HepG2 (cell line): ENCODE measurements around the gene SERPINA3. TPM values are rescaled to one million over a fixed set of nuclear protein-coding genes. Genes with fewer than 3 reads are reported as not detected.

Experiments used
- DR1 ChIP-seq: sonication (generic); formaldehyde crosslinking; IDR thresholded peaks from 2 replicates; pipeline ENCODE4 v1.8.0; 2021; ENCODE audit warnings: mild to moderate bottlenecking, missing genetic modification reagents, inconsistent platforms
- EP300 ChIP-seq, 3 experiments: sonication (generic) in 1 of 3; formaldehyde crosslinking in 1 of 3; IDR thresholded peaks; 2 replicates each; pipeline versions ENCODE4 v1.5.1 to v1.6.1; 2011 to 2020; ENCODE audit warnings: low read depth in 2 of 3, low read length in 2 of 3, borderline replicate concordance in 1 of 3, improper control_type of control experiment in 1 of 3, mild to moderate bottlenecking in 1 of 3, missing genetic modification reagents in 1 of 3, moderate library complexity in 1 of 3
- GATAD1 ChIP-seq: IDR thresholded peaks from 2 replicates; pipeline ENCODE4 v1.6.1; 2016; ENCODE audit warnings: missing genetic modification reagents, missing compliant biosample characterization
- KDM3A ChIP-seq: IDR thresholded peaks from 2 replicates; pipeline ENCODE4 v1.6.1; 2018; ENCODE audit warnings: low read depth, missing compliant biosample characterization
- MIER3 ChIP-seq: IDR thresholded peaks from 2 replicates; pipeline ENCODE4 v1.6.1; 2016; ENCODE audit warnings: missing compliant biosample characterization, borderline replicate concordance
- MTERF4 ChIP-seq: sonication (generic); formaldehyde crosslinking; IDR thresholded peaks from 2 replicates; pipeline ENCODE4 v1.8.0; 2023; ENCODE audit warnings: mild to moderate bottlenecking, missing genetic modification reagents
- POLR2AphosphoS5 ChIP-seq: IDR thresholded peaks from 2 replicates; pipeline ENCODE4 v1.6.1; 2012; ENCODE audit warnings: low read depth, low read length
- STAT5B ChIP-seq: sonication (generic); formaldehyde crosslinking; IDR thresholded peaks from 2 replicates; pipeline ENCODE4 v1.4.0; 2020; ENCODE audit warnings: missing genetic modification reagents
- TEAD2 ChIP-seq: sonication (generic); formaldehyde crosslinking; IDR thresholded peaks from 2 replicates; pipeline ENCODE4 v1.9.0; 2021; ENCODE audit warnings: missing genetic modification reagents
- TFDP2 ChIP-seq: sonication (generic); formaldehyde crosslinking; IDR thresholded peaks from 2 replicates; pipeline ENCODE4 v1.4.0; 2020; ENCODE audit warnings: missing genetic modification reagents
- TOE1 ChIP-seq: sonication (generic); formaldehyde crosslinking; IDR thresholded peaks from 2 replicates; pipeline ENCODE4 v1.4.0; 2020; ENCODE audit warnings: mild to moderate bottlenecking, missing genetic modification reagents
- WIZ ChIP-seq: sonication (generic); formaldehyde crosslinking; IDR thresholded peaks from 2 replicates; pipeline ENCODE4 v1.5.1; 2020; ENCODE audit warnings: mild to moderate bottlenecking, missing genetic modification reagents
- ZFP82 ChIP-seq: sonication (generic); formaldehyde crosslinking; IDR thresholded peaks from 2 replicates; pipeline ENCODE4 v1.5.1; 2020; ENCODE audit warnings: mild to moderate bottlenecking, missing genetic modification reagents, borderline replicate concordance
- ZHX1 ChIP-seq: sonication (generic); formaldehyde crosslinking; IDR thresholded peaks from 2 replicates; pipeline ENCODE4 v1.8.1; 2022; ENCODE audit warnings: low read depth, mild to moderate bottlenecking, missing genetic modification reagents
- ZNF142 ChIP-seq: sonication (generic); formaldehyde crosslinking; IDR thresholded peaks from 2 replicates; pipeline ENCODE4 v1.4.0; 2020; ENCODE audit warnings: missing genetic modification reagents
- ZNF644 ChIP-seq: IDR thresholded peaks from 2 replicates; pipeline ENCODE4 v1.6.1; 2016; ENCODE audit warnings: low read depth
- ZSCAN12 ChIP-seq: sonication (generic); formaldehyde crosslinking; IDR thresholded peaks from 2 replicates; pipeline ENCODE4 v1.9.0; 2021; ENCODE audit warnings: mild to moderate bottlenecking, missing genetic modification reagents
- ZSCAN21 ChIP-seq: sonication (generic); formaldehyde crosslinking; IDR thresholded peaks from 2 replicates; pipeline ENCODE4 v1.8.0; 2022; ENCODE audit warnings: mild to moderate bottlenecking, missing genetic modification reagents, moderate library complexity, borderline replicate concordance
- polyA plus RNA-seq, 8 experiments: library from polyadenylated mRNA; depleted of rRNA in 3 of 8; stranded (reverse) in 7 of 8; unstranded in 1 of 8; fragments of >200 nt; fragmentation: Illumina TruSeq in 4 of 8; extraction: Trizol in 4 of 8; gene quantifications; 2 replicates each; pipeline versions ENCODE4 v1.2.1 to v1.2.3, GENCODE V29; 2011 to 2016; ENCODE audit warnings: low read depth in 4 of 8, missing spikeins in 1 of 8, mixed read lengths in 1 of 8; ENCODE audit not compliant: insufficient read depth in 1 of 8
- total RNA-seq, 5 experiments: library from RNA; depleted of rRNA; stranded (reverse); fragments of >200 nt; fragmentation: Illumina TruSeq; extraction: Trizol; gene quantifications; 2 replicates each; pipeline ENCODE4 v1.2.3, GENCODE V29; 2016; ENCODE audit warnings: low read depth in 1 of 5

SERPINA3 gene
- total and polyA plus RNA-seq, 2 of the 13 experiments (the other 11 are each of a cell fraction or from before 2014, with no cell fraction given), result 825 to 2,200 TPM

GRCh38 chr14:94593749-94594431 is 18.3 kb upstream of the SERPINA3 start (continued):
- TF ChIP-seq TFDP2 (peak; percentile 73), MIER3 (CRISPR knock-in tag) (peak; percentile 98; the same call in 1 of the 2 replicates), KDM3A (CRISPR knock-in tag) (peak; percentile 97), DR1 (CRISPR knock-in tag) (peak; percentile 56), GATAD1 (CRISPR knock-in tag) (peak; percentile 80), TEAD2 (CRISPR knock-in tag) (0 out of 2 replicates have a peak, but pooled peaks have one; percentile 32), MTERF4 (CRISPR knock-in tag) (no peak; the same call in 1 of the 2 replicates), EP300 (IDR thresholded peaks at IDR 0.05; ENCODE audit: low read depth in 2 of 2, low read length in 2 of 2) (peak; percentile 100), EP300 (CRISPR knock-in tag; IDR thresholded peaks at IDR 0.05; ENCODE audit: borderline replicate concordance) (peak; percentile 100), ZNF644 (CRISPR knock-in tag) (peak; percentile 63), ZFP82 (CRISPR knock-in tag) (peak; percentile 90; the same call in 1 of the 2 replicates), STAT5B (CRISPR knock-in tag) (peak; percentile 93), TOE1 (no peak; the same call in 1 of the 2 replicates), ZSCAN12 (CRISPR knock-in tag) (no peak), POLR2AphosphoS5 (peak; percentile 72), ZSCAN21 (CRISPR knock-in tag) (peak; percentile 96), ZHX1 (CRISPR knock-in tag) (peak; percentile 81; the same call in 1 of the 2 replicates), ZNF142 (CRISPR knock-in tag) (peak; percentile 79; the same call in 1 of the 2 replicates), WIZ (no peak)
